GM19438 (cell line): ENCODE results near the gene OCIAD2.
A peak's percentile ranks its signal among the peaks of the same experiment; 100 is the strongest.
"Not testable (repeated sequence)": the region's sequence is repeated elsewhere in the genome, so short reads cannot be mapped to it uniquely, and the experiment has no call there.

Experiments
- ATAC-seq: cut with Tn5 transposase; IDR thresholded peaks from one replicate; pipeline ENCODE4 v1.9.1; 2021; ENCODE audit warnings: low read depth; ENCODE audit not compliant: unreplicated experiment

Gene OCIAD2

GRCh38 chr4:48906206-48907173 lies at the start of gene OCIAD2:
OCIAD2 (minus strand) TSS chr4:48906774; CDS start chr4:48904549, 2,225 bp downstream.
- peak; percentile 96 for ATAC-seq

GRCh38 chr4:48954314-48954713 lies 47.7 kb upstream of the OCIAD2 start:
- ATAC-seq: no peak

GRCh38 chr4:48949518-48950219 lies 43.1 kb upstream of the OCIAD2 start:
- no peak for ATAC-seq

GRCh38 chr4:48949086-48949485 lies 42.5 kb upstream of the OCIAD2 start:
- ATAC-seq: no peak

GRCh38 chr4:48947731-48948130 lies 41.2 kb upstream of the OCIAD2 start:
- no peak for ATAC-seq

GRCh38 chr4:48945981-48946380 lies 39.4 kb upstream of the OCIAD2 start:
- ATAC-seq: no peak

GRCh38 chr4:48944756-48945241 lies 38.2 kb upstream of the OCIAD2 start:
- no peak for ATAC-seq

- no peak for ATAC-seq
Measured at GRCh38 chr4:48944252-48944651, 37.7 kb upstream of the OCIAD2 start.

- ATAC-seq: no peak
Measured at GRCh38 chr4:48943387-48943786, 36.8 kb upstream of the OCIAD2 start.

GRCh38 chr4:48939785-48940184 lies 33.2 kb upstream of the OCIAD2 start:
- no peak for ATAC-seq

GRCh38 chr4:48938831-48939230 lies 32.3 kb upstream of the OCIAD2 start:
- no peak for ATAC-seq

GRCh38 chr4:48937033-48937432 lies 30.5 kb upstream of the OCIAD2 start:
- no peak for ATAC-seq

- ATAC-seq: no peak
Measured at GRCh38 chr4:48931459-48931858, 24.9 kb upstream of the OCIAD2 start.

GRCh38 chr4:48930654-48931053 lies 24.1 kb upstream of the OCIAD2 start:
- no peak for ATAC-seq

GRCh38 chr4:48924416-48924815 lies 17.8 kb upstream of the OCIAD2 start:
- ATAC-seq: no peak

- ATAC-seq: not testable (repeated sequence)
Measured at GRCh38 chr4:48923065-48923464, 16.5 kb upstream of the OCIAD2 start.

- no peak for ATAC-seq
Measured at GRCh38 chr4:48914311-48914710, 7.7 kb upstream of the OCIAD2 start.

GRCh38 chr4:48913346-48913745 lies 6.8 kb upstream of the OCIAD2 start:
- ATAC-seq: no peak

GRCh38 chr4:48912349-48912748 lies 5.8 kb upstream of the OCIAD2 start:
- ATAC-seq: no peak

GRCh38 chr4:48910511-48910910 lies 3.9 kb upstream of the OCIAD2 start:
- ATAC-seq: no peak

GRCh38 chr4:48909697-48910096 lies 3.1 kb upstream of the OCIAD2 start:
- no peak for ATAC-seq
